Activated T-helper 17 cell treated with anti-CD3 and anti-CD28 coated beads, Interleukin-2, amount 50 U/mL, for 72 hours (primary cell): ENCODE measurements around the gene NME3. TPM values are rescaled to one million over a fixed set of nuclear protein-coding genes. Genes with fewer than 3 reads are reported as not detected.
A peak's percentile ranks its signal among the peaks of the same experiment; 100 is the strongest.

Experiments used
- ATAC-seq: fragments of 150-1000 bp; cut with Tn5 transposase; replicated peaks from 2 replicates; pipeline ENCODE4 v1.10.0; 2021; ENCODE audit warnings: mild to moderate bottlenecking, moderate library complexity
- H3K27ac Mint-ChIP-seq: one replicate; pipeline ENCODE4 v1.8.0; 2022; ENCODE audit warnings: mixed read lengths
- H3K27me3 Mint-ChIP-seq: one replicate; pipeline ENCODE4 v1.8.0; 2022; ENCODE audit warnings: mixed read lengths
- H3K36me3 Mint-ChIP-seq: one replicate; pipeline ENCODE4 v1.8.0; 2022; ENCODE audit warnings: low read depth, mild to moderate bottlenecking, mixed read lengths
- H3K4me1 Mint-ChIP-seq: one replicate; pipeline ENCODE4 v1.8.0; 2022; ENCODE audit warnings: mixed read lengths
- H3K4me3 Mint-ChIP-seq: one replicate; pipeline ENCODE4 v1.8.0; 2022; ENCODE audit warnings: mild to moderate bottlenecking, mixed read lengths
- H3K9me3 Mint-ChIP-seq: one replicate; pipeline ENCODE4 v1.8.0; 2022; ENCODE audit warnings: mixed read lengths
- total RNA-seq, 2 donors: library from RNA; stranded (reverse); gene quantifications; one replicate each; pipeline ENCODE4 v1.2.3, GENCODE V29; 2022

Gene NME3
- total RNA-seq, 2 donors from 2014 or later, result 39.3 to 39.9 TPM

DNA sequence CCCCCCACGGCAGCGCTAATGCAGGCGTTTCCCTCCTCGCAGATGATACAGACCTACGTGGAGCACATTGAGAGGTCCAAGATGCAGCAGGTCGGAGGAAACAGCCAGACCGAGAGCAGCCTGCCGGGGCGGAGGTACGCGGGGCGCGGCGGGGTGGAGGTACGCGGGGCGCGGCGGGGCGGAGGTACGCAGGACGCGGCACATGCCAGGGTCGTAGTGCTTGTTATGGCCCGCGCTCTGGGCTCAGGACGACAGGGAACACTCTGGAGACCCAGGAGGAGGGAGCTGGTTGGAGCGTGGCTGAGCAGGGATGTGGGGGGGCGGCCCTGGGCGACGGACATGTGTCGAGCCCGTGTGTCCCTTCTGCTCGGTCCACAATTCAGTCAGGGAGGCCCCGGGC lies 41.9 kb downstream of the NME3 start:
- peaks cover 8% of the 10 kb centered on the region for H3K4me1 Mint-ChIP-seq

DNA sequence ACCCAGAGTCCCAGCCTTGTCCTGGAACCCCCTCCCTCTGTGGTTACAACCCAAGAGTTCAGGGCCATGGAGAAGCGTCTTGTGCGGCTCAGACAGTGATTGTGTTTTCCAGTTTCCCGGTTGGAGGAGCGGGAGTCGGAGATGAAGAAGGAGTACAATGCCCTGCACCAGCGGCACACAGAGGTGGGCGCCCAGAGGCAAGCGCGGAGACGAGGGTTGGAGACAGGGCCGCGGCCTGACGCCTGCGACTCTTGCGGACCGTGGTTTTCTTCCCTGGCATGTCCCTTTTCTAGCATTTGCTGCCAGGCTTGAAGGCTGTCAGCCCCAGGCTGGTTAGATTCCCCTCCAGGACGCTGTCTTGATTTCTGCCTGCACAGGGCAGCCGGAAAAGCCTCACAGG lies 42.3 kb downstream of the NME3 start:
- Mint-ChIP-seq H3K27ac (no peak overlapping the region), H3K4me1 (peaks cover 8% of the 10 kb centered on the region), H3K4me3 (no peak overlapping the region), H3K27me3 (no peaks in the 10 kb centered on the region), H3K36me3 (peaks cover 43% of the 10 kb centered on the region), H3K9me3 (no peaks in the 10 kb centered on the region)
- ATAC-seq, result no peak

More for the DNA sequence above, 41.9 kb downstream of the NME3 start:
- H3K9me3 Mint-ChIP-seq, result no peaks in the 10 kb centered on the region
- peaks cover 43% of the 10 kb centered on the region for H3K36me3 Mint-ChIP-seq
- no peak overlapping the region for H3K27ac Mint-ChIP-seq
- no peaks in the 10 kb centered on the region for H3K27me3 Mint-ChIP-seq
- H3K4me3 Mint-ChIP-seq, result no peak overlapping the region
- ATAC-seq, result no peak

GRCh38 chr16:1727651-1728624 lies 43.4 kb downstream of the NME3 start:
- no peak for ATAC-seq
- no peaks in the 10 kb centered on the region for H3K27me3 Mint-ChIP-seq
- H3K27ac Mint-ChIP-seq, result no peak overlapping the region
- H3K36me3 Mint-ChIP-seq, result peaks cover 43% of the 10 kb centered on the region
- H3K9me3 Mint-ChIP-seq, result no peaks in the 10 kb centered on the region
- peaks cover 8% of the 10 kb centered on the region for H3K4me1 Mint-ChIP-seq
- H3K4me3 Mint-ChIP-seq, result no peak overlapping the region

- H3K27ac Mint-ChIP-seq, result no peak overlapping the region
- peaks cover 39% of the 10 kb centered on the region for H3K36me3 Mint-ChIP-seq
- no peaks in the 10 kb centered on the region for H3K9me3 Mint-ChIP-seq
- peaks cover 14% of the 10 kb centered on the region for H3K4me1 Mint-ChIP-seq
- H3K4me3 Mint-ChIP-seq, result no peak overlapping the region
- no peak for ATAC-seq
- no peaks in the 10 kb centered on the region for H3K27me3 Mint-ChIP-seq
Observed at GRCh38 chr16:1726661-1727502, 44.5 kb downstream of the NME3 start.

GRCh38 chr16:1724491-1724890 lies 46.9 kb downstream of the NME3 start:
- Mint-ChIP-seq H3K27me3 (no peaks in the 10 kb centered on the region), H3K36me3 (peaks cover 28% of the 10 kb centered on the region), H3K9me3 (no peaks in the 10 kb centered on the region), H3K4me1 (peaks cover 14% of the 10 kb centered on the region), H3K4me3 (no peak overlapping the region), H3K27ac (no peak overlapping the region)
- ATAC-seq, result no peak

GRCh38 chr16:1723450-1724147 lies 47.7 kb downstream of the NME3 start:
- no peak for ATAC-seq
- peaks cover 21% of the 10 kb centered on the region for H3K36me3 Mint-ChIP-seq

DNA sequence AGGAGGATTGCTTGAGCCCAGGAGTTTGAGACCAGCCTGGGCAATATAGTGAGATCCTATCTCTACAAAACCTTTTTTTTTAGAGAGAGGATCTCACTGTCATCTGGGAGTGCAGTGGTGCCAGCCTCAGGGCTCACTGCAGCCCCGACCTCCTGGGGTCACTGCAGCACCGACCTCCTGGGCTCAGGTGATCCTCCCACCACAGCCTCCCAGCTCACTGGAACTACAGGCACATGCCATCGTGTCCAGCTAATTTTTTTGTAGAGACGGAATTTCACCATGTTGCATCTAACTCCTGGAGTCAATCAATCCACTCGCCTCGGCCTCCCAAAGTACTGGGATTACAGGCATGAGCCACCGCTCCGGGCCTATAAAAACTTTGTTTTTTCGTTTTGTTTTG lies 50.0 kb downstream of the NME3 start:
- Mint-ChIP-seq H3K4me3 (no peak overlapping the region), H3K27ac (no peak overlapping the region), H3K36me3 (peaks cover 8% of the 10 kb centered on the region), H3K9me3 (no peaks in the 10 kb centered on the region), H3K27me3 (no peaks in the 10 kb centered on the region), H3K4me1 (peaks cover 6% of the 10 kb centered on the region)
- no peak for ATAC-seq

More at GRCh38 chr16:1723450-1724147, 47.7 kb downstream of the NME3 start:
- Mint-ChIP-seq H3K4me1 (peaks cover 14% of the 10 kb centered on the region), H3K9me3 (no peaks in the 10 kb centered on the region), H3K4me3 (peak overlapping the region; percentile 32), H3K27ac (no peak overlapping the region), H3K27me3 (no peaks in the 10 kb centered on the region)

Other genes with a start within 250 kb of the NME3 start
- 10 to 100 TPM; 14.3 to 22.5 TPM for gene TMEM204, start 237.9 kb downstream of the NME3 start, total RNA-seq
- gene IFT140, start 159.5 kb downstream of the NME3 start, total RNA-seq, result 10 to 100 TPM; 11.9 to 19.9 TPM
- 10 to 100 TPM; 12.0 to 20.6 TPM for gene CRAMP1, start 159.2 kb downstream of the NME3 start, total RNA-seq
- 10 to 100 TPM; 55.9 to 85.1 TPM for gene JPT2, start 93.3 kb downstream of the NME3 start, total RNA-seq
- gene MAPK8IP3, start 65.3 kb downstream of the NME3 start, total RNA-seq, result 100 to 1,000 TPM in 1 of 2 donors, 10 to 100 TPM in 1; 59.9 to 106 TPM
- gene EME2, start 1.3 kb upstream of the NME3 start, total RNA-seq, result 10 to 100 TPM; 37.6 to 39.6 TPM
- gene MRPS34, start 1.6 kb upstream of the NME3 start, total RNA-seq, result 100 to 1,000 TPM in 1 of 2 donors, 10 to 100 TPM in 1; 80.8 to 190 TPM
- gene SPSB3, start 11.0 kb upstream of the NME3 start, total RNA-seq, result 10 to 100 TPM; 20.3 to 21.1 TPM
- gene NUBP2, start 11.4 kb upstream of the NME3 start, total RNA-seq, result 10 to 100 TPM; 32.6 to 58.8 TPM
- under 1 TPM; 0.13 to 0.15 TPM for gene IGFALS, start 22.2 kb upstream of the NME3 start, total RNA-seq
- 10 to 100 TPM; 40.9 to 42.0 TPM for gene HAGH, start 55.3 kb upstream of the NME3 start, total RNA-seq
- 10 to 100 TPM; 19.2 to 19.3 TPM for gene FAHD1, start 55.7 kb upstream of the NME3 start, total RNA-seq
- under 1 TPM in 1 of 2 donors, not detected in 1; 0.79 TPM for gene MEIOB, start 100.6 kb upstream of the NME3 start, total RNA-seq
- not detected for gene HS3ST6, start 146.9 kb upstream of the NME3 start, total RNA-seq
- gene MSRB1, start 171.7 kb upstream of the NME3 start, total RNA-seq, result 10 to 100 TPM; 31.5 to 34.3 TPM
- gene RPL3L, start 183.1 kb upstream of the NME3 start, total RNA-seq, result under 1 TPM in 1 of 2 donors, not detected in 1; 0.37 TPM
- gene NDUFB10, start 188.0 kb upstream of the NME3 start, total RNA-seq, result 100 to 1,000 TPM in 1 of 2 donors, 10 to 100 TPM in 1; 65.3 to 122 TPM
- gene RPS2, start 193.3 kb upstream of the NME3 start, total RNA-seq, result 1,000 to 10,000 TPM; 4,570 to 4,579 TPM
- gene RNF151, start 195.3 kb upstream of the NME3 start, total RNA-seq, result under 1 TPM in 1 of 2 donors, not detected in 1; 0.32 TPM
- 10 to 100 TPM; 23.0 to 37.3 TPM for gene TBL3, start 200.5 kb upstream of the NME3 start, total RNA-seq
- 1 to 10 TPM in 1 of 2 donors, not detected in 1; 1.0 TPM for gene NOXO1, start 209.9 kb upstream of the NME3 start, total RNA-seq
- 10 to 100 TPM; 12.4 to 28.5 TPM for gene GFER, start 212.7 kb upstream of the NME3 start, total RNA-seq
- gene SYNGR3, start 218.4 kb upstream of the NME3 start, total RNA-seq, result 1 to 10 TPM; 5.9 to 7.9 TPM
- 10 to 100 TPM; 41.2 to 79.6 TPM for gene ZNF598, start 238.3 kb upstream of the NME3 start, total RNA-seq
- 1 to 10 TPM in 1 of 2 donors, not detected in 1; 2.8 TPM for gene NPW, start 248.2 kb upstream of the NME3 start, total RNA-seq